ENCODE measurements around the gene ZNF518A. TPM values are rescaled to one million over a fixed set of nuclear protein-coding genes. Genes with fewer than 3 reads are reported as not detected.

The ZNF518A gene
- total and polyA plus RNA-seq, 9 of the 15 experiments (the other 6 are each of a cell fraction or from before 2014, with no cell fraction given): 6.3 to 30.0 (median 17.4) TPM

- TF ChIP-seq ARID3B (CRISPR knock-in tag; IDR thresholded peaks at IDR 0.05; ENCODE audit: borderline replicate concordance) (no peak), ZNF133 (CRISPR knock-in tag; IDR thresholded peaks at IDR 0.05) (no peak), USF1 (CRISPR knock-in tag; IDR thresholded peaks at IDR 0.05) (no peak), POLR3A (IDR thresholded peaks at IDR 0.05; ENCODE audit: borderline replicate concordance, extremely low read depth, insufficient read depth, insufficient read length) (no peak), TEAD2 (tag; IDR thresholded peaks at IDR 0.05) (no peak), RFX1 (IDR thresholded peaks at IDR 0.05) (no peak), ETV1 (tag; conservative IDR thresholded peaks at IDR 0.05; ENCODE audit: low read depth) (no peak), SRSF7 (optimal IDR thresholded peaks at IDR 0.05; ENCODE audit: low read depth, low read length) (no peak), ARID1B (IDR thresholded peaks at IDR 0.05) (no peak), MBD2 (IDR thresholded peaks at IDR 0.05; ENCODE audit: borderline replicate concordance, low read depth) (no peak), ZNF134 (CRISPR knock-in tag; conservative IDR thresholded peaks at IDR 0.05) (no peak), HINFP (tag; conservative IDR thresholded peaks at IDR 0.05; ENCODE audit: low read depth) (no peak), ELF4 (CRISPR knock-in tag; IDR thresholded peaks at IDR 0.05) (no peak)
Measured at GRCh38 chr10:96205580-96205979, 75.5 kb downstream of the ZNF518A start (continued).
